ENCODE results near the gene MSL2. TPM values are rescaled to one million over a fixed set of nuclear protein-coding genes. Genes with fewer than 3 reads are reported as not detected.
"Not testable (repeated sequence)": the region's sequence is repeated elsewhere in the genome, so short reads cannot be mapped to it uniquely, and the experiment has no call there.

The MSL2 gene
- total RNA-seq, 2 experiments from 2014 or later: 50.7 to 54.0 TPM

GRCh38 chr3:136207489-136208115 lies 11.5 kb upstream of the MSL2 start:
- peaks cover 25% of the 10 kb centered on the region for H3K27me3 Mint-ChIP-seq (ENCODE audit: low read depth)
- H3K9me3 Mint-ChIP-seq (ENCODE audit: insufficient read depth): no peaks in the 10 kb centered on the region
- ATAC-seq (no peak), DNase-seq (no peak)
- H3K4me3 Mint-ChIP-seq: no peak overlapping the region
- H3K4me1 Mint-ChIP-seq (ENCODE audit: low read depth): no peaks in the 10 kb centered on the region
- POLR2A ChIA-PET: no interaction called here
- CTCF ChIA-PET: interaction anchor here (0.9 kb wide), 1 partner anchor 807 kb away, joined by 3 read pairs; no protein-coding TSS in a partner anchor
- no peak overlapping the region for H3K27ac Mint-ChIP-seq
- no peaks in the 10 kb centered on the region for H3K36me3 Mint-ChIP-seq (ENCODE audit: low read depth)

GRCh38 chr3:136199219-136199618 lies 3.1 kb upstream of the MSL2 start:
- H3K36me3 Mint-ChIP-seq (ENCODE audit: low read depth): peaks cover 17% of the 10 kb centered on the region
- POLR2A ChIA-PET; DNase-seq; ATAC-seq; H3K4me3 Mint-ChIP-seq; H3K27ac Mint-ChIP-seq; CTCF ChIA-PET; H3K9me3 Mint-ChIP-seq (ENCODE audit: insufficient read depth); H3K27me3 Mint-ChIP-seq (ENCODE audit: low read depth): not testable (repeated sequence)
- peaks cover 14% of the 10 kb centered on the region for H3K4me1 Mint-ChIP-seq (ENCODE audit: low read depth)

- H3K9me3 Mint-ChIP-seq (ENCODE audit: insufficient read depth); ATAC-seq; DNase-seq; H3K4me3 Mint-ChIP-seq; H3K27me3 Mint-ChIP-seq (ENCODE audit: low read depth); H3K27ac Mint-ChIP-seq: not testable (repeated sequence)
- Mint-ChIP-seq H3K4me1 (ENCODE audit: low read depth) (peaks cover 14% of the 10 kb centered on the region), H3K36me3 (ENCODE audit: low read depth) (peaks cover 24% of the 10 kb centered on the region)
- ChIA-PET CTCF (interaction anchor here (1.0 to 4.1 kb wide), 4 partner anchors 27 to 816 kb away, joined by 4 to 33 read pairs (median 6); partner anchors contain the start of gene STAG1), POLR2A (interaction anchor here (0.6 to 4.9 kb wide), 2 partner anchors 509 to 554 kb away, joined by 3 to 57 read pairs; partner anchors contain the start of gene STAG1)
These were observed 2.4 kb upstream of the MSL2 start for GRCh38 chr3:136198462-136199078.

- Mint-ChIP-seq H3K36me3 (ENCODE audit: low read depth) (peaks cover 34% of the 10 kb centered on the region), H3K27ac (peak overlapping the region; percentile 95), H3K9me3 (ENCODE audit: insufficient read depth) (no peaks in the 10 kb centered on the region), H3K4me3 (peak overlapping the region; percentile 92), H3K27me3 (ENCODE audit: low read depth) (peaks cover 3% of the 10 kb centered on the region), H3K4me1 (ENCODE audit: low read depth) (peaks cover 14% of the 10 kb centered on the region)
- no peak for DNase-seq
- CTCF ChIA-PET: interaction anchor here (0.7 to 4.1 kb wide), 10 partner anchors 9 to 817 kb away, joined by 3 to 33 read pairs (median 4); partner anchors contain the start of gene STAG1
- no peak for ATAC-seq
- POLR2A ChIA-PET: interaction anchor here (0.7 to 4.9 kb wide), 6 partner anchors 16 to 665 kb away, joined by 3 to 57 read pairs (median 6); partner anchors contain the start of genes NCK1, PCCB and STAG1
These were observed 1.1 kb upstream of the MSL2 start for GRCh38 chr3:136197159-136197793.

- Mint-ChIP-seq H3K9me3 (ENCODE audit: insufficient read depth) (no peaks in the 10 kb centered on the region), H3K36me3 (ENCODE audit: low read depth) (peaks cover 41% of the 10 kb centered on the region), H3K4me1 (ENCODE audit: low read depth) (peaks cover 19% of the 10 kb centered on the region), H3K27ac (peak overlapping the region; percentile 95), H3K4me3 (peak overlapping the region; percentile 92), H3K27me3 (ENCODE audit: low read depth) (no peaks in the 10 kb centered on the region)
- peak; percentile 79 for ATAC-seq
- POLR2A ChIA-PET: interaction anchor here (0.6 to 4.9 kb wide), 12 partner anchors 11 to 666 kb away, joined by 3 to 57 read pairs (median 3); partner anchors contain the start of genes NCK1, PCCB and STAG1
- peak; percentile 100 for DNase-seq
- CTCF ChIA-PET: interaction anchor here (0.7 to 4.1 kb wide), 11 partner anchors 9 to 557 kb away, joined by 3 to 33 read pairs (median 3); partner anchors contain the start of gene STAG1
These were observed 445 bp upstream of the MSL2 start for GRCh38 chr3:136196401-136197158.

- Mint-ChIP-seq H3K9me3 (ENCODE audit: insufficient read depth) (no peaks in the 10 kb centered on the region), H3K4me1 (ENCODE audit: low read depth) (peaks cover 30% of the 10 kb centered on the region), H3K4me3 (peak overlapping the region; percentile 92), H3K27ac (peak overlapping the region; percentile 95), H3K27me3 (ENCODE audit: low read depth) (no peaks in the 10 kb centered on the region), H3K36me3 (ENCODE audit: low read depth) (peaks cover 50% of the 10 kb centered on the region)
- DNase-seq (peak; percentile 85), ATAC-seq (peak; percentile 56)
- ChIA-PET POLR2A (interaction anchor here (0.6 to 4.9 kb wide), 8 partner anchors 9 to 821 kb away, joined by 3 to 57 read pairs (median 4); partner anchors contain the start of gene STAG1), CTCF (interaction anchor here (0.7 to 4.1 kb wide), 5 partner anchors 9 to 558 kb away, joined by 3 to 33 read pairs (median 3); partner anchors contain the start of gene STAG1)
These were observed 674 bp downstream of the MSL2 start for GRCh38 chr3:136195258-136196063.

- peaks cover 38% of the 10 kb centered on the region for H3K4me1 Mint-ChIP-seq (ENCODE audit: low read depth)
- H3K9me3 Mint-ChIP-seq (ENCODE audit: insufficient read depth): no peaks in the 10 kb centered on the region
- H3K27me3 Mint-ChIP-seq (ENCODE audit: low read depth): no peaks in the 10 kb centered on the region
- ChIA-PET CTCF (interaction anchor here (1.0 to 4.1 kb wide), 2 partner anchors 54 to 559 kb away, joined by 3 to 33 read pairs; partner anchors contain the start of gene STAG1), POLR2A (interaction anchor here (0.6 to 4.9 kb wide), 5 partner anchors 8 to 822 kb away, joined by 3 to 57 read pairs (median 4); partner anchors contain the start of gene STAG1)
- ATAC-seq: no peak
- peak; percentile 73 for DNase-seq
- H3K4me3 Mint-ChIP-seq: peak overlapping the region; percentile 92
- peaks cover 57% of the 10 kb centered on the region for H3K36me3 Mint-ChIP-seq (ENCODE audit: low read depth)
- H3K27ac Mint-ChIP-seq: peak overlapping the region; percentile 95
These were observed 1.5 kb downstream of the MSL2 start for GRCh38 chr3:136194409-136195257.

GRCh38 chr3:136193278-136194054 lies 2.7 kb downstream of the MSL2 start:
- H3K36me3 Mint-ChIP-seq (ENCODE audit: low read depth): peaks cover 60% of the 10 kb centered on the region
- peak overlapping the region; percentile 95 for H3K27ac Mint-ChIP-seq
- no peaks in the 10 kb centered on the region for H3K9me3 Mint-ChIP-seq (ENCODE audit: insufficient read depth)
- H3K4me3 Mint-ChIP-seq: peak overlapping the region; percentile 92
- no peaks in the 10 kb centered on the region for H3K27me3 Mint-ChIP-seq (ENCODE audit: low read depth)
- no peak for ATAC-seq
- ChIA-PET POLR2A (interaction anchor here (0.6 to 4.9 kb wide), 5 partner anchors 20 to 753 kb away, joined by 3 to 57 read pairs (median 4); partner anchors contain the start of gene STAG1), CTCF (interaction anchor here (0.8 to 1.1 kb wide), 3 partner anchors 8 to 559 kb away, joined by 3 to 6 read pairs (median 3); partner anchors contain the start of gene STAG1)
- peak; percentile 31 for DNase-seq
- peaks cover 47% of the 10 kb centered on the region for H3K4me1 Mint-ChIP-seq (ENCODE audit: low read depth)

- Mint-ChIP-seq H3K4me1 (ENCODE audit: low read depth) (peaks cover 48% of the 10 kb centered on the region), H3K36me3 (ENCODE audit: low read depth) (peaks cover 60% of the 10 kb centered on the region), H3K4me3 (peak overlapping the region; percentile 92), H3K9me3 (ENCODE audit: insufficient read depth) (no peaks in the 10 kb centered on the region), H3K27me3 (ENCODE audit: low read depth) (no peaks in the 10 kb centered on the region), H3K27ac (peak overlapping the region; percentile 72)
- ATAC-seq: no peak
- DNase-seq: no peak
- CTCF ChIA-PET: interaction anchor here (0.8 to 1.1 kb wide), 3 partner anchors 8 to 560 kb away, joined by 3 to 6 read pairs (median 3); partner anchors contain the start of gene STAG1
- POLR2A ChIA-PET: interaction anchor here (0.7 kb wide), 1 partner anchor 19 kb away, joined by 3 read pairs; no protein-coding TSS in a partner anchor
These were observed 3.3 kb downstream of the MSL2 start for GRCh38 chr3:136192831-136193230.
